Subcutaneous adipose tissue (tissue), 4 donors: ENCODE results near the gene ZNF780A. TPM values are rescaled to one million over a fixed set of nuclear protein-coding genes. Genes with fewer than 3 reads are reported as not detected.

Experiments
- CTCF ChIP-seq: fragments of 450-650 bp; IDR thresholded peaks from one replicate; pipeline ENCODE4 v1.5.1; 2016; ENCODE audit warnings: low read depth, mild to moderate bottlenecking, control low read depth, antibody characterized with exemption, moderate library complexity
- total RNA-seq, 4 donors: library from RNA; depleted of rRNA; stranded (reverse); fragments of >200 nt; gene quantifications; one replicate each; pipeline ENCODE4 v1.1.0, GENCODE V29; 2016

The ZNF780A gene
- total RNA-seq, 4 donors from 2014 or later, result 7.0 to 14.5 (median 12.4) TPM

GRCh38 chr19:40128991-40129390, 38.2 kb upstream of the ZNF780A start:
- no peak for TF ChIP-seq CTCF

- TF ChIP-seq CTCF, result no peak
Observed at GRCh38 chr19:40119380-40119779, 28.6 kb upstream of the ZNF780A start.

- no peak for TF ChIP-seq CTCF
Observed at GRCh38 chr19:40116075-40116474, 25.3 kb upstream of the ZNF780A start.

- TF ChIP-seq CTCF, result no peak
Observed at GRCh38 chr19:40110570-40110969, 19.8 kb upstream of the ZNF780A start.

- TF ChIP-seq CTCF, result no peak
Observed at GRCh38 chr19:40104754-40105153, 14.0 kb upstream of the ZNF780A start.

GRCh38 chr19:40103600-40103999, 12.9 kb upstream of the ZNF780A start:
- TF ChIP-seq CTCF, result no peak

GRCh38 chr19:40101813-40102212, 11.1 kb upstream of the ZNF780A start:
- no peak for TF ChIP-seq CTCF
